Measurements from ENCODE around the gene SMIM27. TPM values are rescaled to one million over a fixed set of nuclear protein-coding genes. Genes with fewer than 3 reads are reported as not detected.
A peak's percentile ranks its signal among the peaks of the same experiment; 100 is the strongest.
"Not testable (repeated sequence)": the region's sequence is repeated elsewhere in the genome, so short reads cannot be mapped to it uniquely, and the experiment has no call there.

The SMIM27 gene
- total RNA-seq, 1 experiment from 2014 or later = 15.7 TPM

DNA sequence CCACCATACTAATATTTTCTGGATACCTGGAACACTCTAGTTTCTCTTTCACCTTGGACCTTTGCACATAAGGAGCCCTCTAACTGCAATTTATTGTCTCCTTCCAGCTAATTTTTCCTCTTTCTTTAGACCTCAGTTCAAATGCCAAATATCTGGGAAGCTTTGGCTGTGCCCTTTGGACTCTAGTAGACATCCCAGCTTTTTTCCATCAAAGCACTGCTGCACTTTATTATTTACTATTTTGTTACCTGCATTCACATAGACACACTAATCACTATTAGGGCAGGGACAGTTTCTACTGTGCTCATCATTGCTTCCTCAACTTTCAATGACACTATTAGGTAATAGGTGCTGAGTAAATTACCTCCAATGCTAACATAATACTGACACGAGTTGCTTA lies 28.2 kb upstream of the SMIM27 start:
- Histone ChIP-seq H3K4me1 (ENCODE audit: insufficient read depth, low read length) (no peaks in the 10 kb centered on the region), H3K4me2 (ENCODE audit: insufficient read depth, insufficient read length, low read length) (no peak overlapping the region), H2BK120ac (ENCODE audit: low read depth, low read length, poor library complexity, severe bottlenecking) (no peak overlapping the region), H2BK5ac (ENCODE audit: insufficient read length, low read length) (no peak overlapping the region), H3K9me3 (ENCODE audit: control insufficient read depth, low read depth, low read length) (peaks cover under 1% of the 10 kb centered on the region), H3K79me1 (ENCODE audit: insufficient read depth, low read depth, low read length, poor library complexity, severe bottlenecking) (no peaks in the 10 kb centered on the region), H3K9ac (ENCODE audit: extremely low read depth, insufficient read length, low read length) (no peak overlapping the region), H3T11ph (ENCODE audit: low read length) (no peak overlapping the region), H4K20me1 (ENCODE audit: control insufficient read depth, insufficient read depth, insufficient read length) (no peaks in the 10 kb centered on the region), H4K5ac (ENCODE audit: insufficient read length, low read depth, low read length) (no peak overlapping the region), H2AFZ (ENCODE audit: low read length) (no peak overlapping the region), H2AK5ac (ENCODE audit: insufficient read length, low read length) (no peak overlapping the region), H3K4ac (ENCODE audit: low read depth, low read length) (no peak overlapping the region), H2BK12ac (ENCODE audit: insufficient read length, low read depth, low read length) (no peak overlapping the region), H3K23ac (ENCODE audit: insufficient read length, low read depth, low read length) (no peak overlapping the region), H3K27me3 (ENCODE audit: insufficient read depth, low read length) (no peaks in the 10 kb centered on the region), H3K23me2 (ENCODE audit: insufficient read length, low read depth, low read length, poor library complexity, severe bottlenecking) (no peaks in the 10 kb centered on the region), H3K56ac (ENCODE audit: insufficient read length, low read depth, low read length) (no peak overlapping the region), H3K27ac (ENCODE audit: insufficient read length, low read depth, low read length) (no peak overlapping the region), H2BK15ac (ENCODE audit: low read depth, low read length) (no peak overlapping the region), H3K79me2 (ENCODE audit: insufficient read depth, low read length) (no peaks in the 10 kb centered on the region), H2BK20ac (ENCODE audit: low read depth, low read length, poor library complexity, severe bottlenecking) (no peak overlapping the region), H4K91ac (ENCODE audit: insufficient read length, low read depth, low read length) (no peak overlapping the region), H4K8ac (replicated peaks; ENCODE audit: insufficient read length, low read depth, low read length) (no peak overlapping the region), H3K14ac (ENCODE audit: insufficient read depth, low read length) (no peak overlapping the region), H3K18ac (ENCODE audit: insufficient read length, low read depth, low read length) (no peak overlapping the region)
- no peak for DNase-seq
- H3K27ac Mint-ChIP-seq = no peak overlapping the region
- no peak overlapping the region for H3K4me3 Mint-ChIP-seq
- TF ChIP-seq, protein P1, sequence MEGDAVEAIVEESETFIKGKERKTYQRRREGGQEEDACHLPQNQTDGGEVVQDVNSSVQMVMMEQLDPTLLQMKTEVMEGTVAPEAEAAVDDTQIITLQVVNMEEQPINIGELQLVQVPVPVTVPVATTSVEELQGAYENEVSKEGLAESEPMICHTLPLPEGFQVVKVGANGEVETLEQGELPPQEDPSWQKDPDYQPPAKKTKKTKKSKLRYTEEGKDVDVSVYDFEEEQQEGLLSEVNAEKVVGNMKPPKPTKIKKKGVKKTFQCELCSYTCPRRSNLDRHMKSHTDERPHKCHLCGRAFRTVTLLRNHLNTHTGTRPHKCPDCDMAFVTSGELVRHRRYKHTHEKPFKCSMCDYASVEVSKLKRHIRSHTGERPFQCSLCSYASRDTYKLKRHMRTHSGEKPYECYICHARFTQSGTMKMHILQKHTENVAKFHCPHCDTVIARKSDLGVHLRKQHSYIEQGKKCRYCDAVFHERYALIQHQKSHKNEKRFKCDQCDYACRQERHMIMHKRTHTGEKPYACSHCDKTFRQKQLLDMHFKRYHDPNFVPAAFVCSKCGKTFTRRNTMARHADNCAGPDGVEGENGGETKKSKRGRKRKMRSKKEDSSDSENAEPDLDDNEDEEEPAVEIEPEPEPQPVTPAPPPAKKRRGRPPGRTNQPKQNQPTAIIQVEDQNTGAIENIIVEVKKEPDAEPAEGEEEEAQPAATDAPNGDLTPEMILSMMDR (conservative IDR thresholded peaks at IDR 0.05) = no peak
- WGBS (ENCODE audit: extremely low coverage, insufficient read length, low lambda C conversion rate) = no CpG with 5 or more reads among the region's 1 CpG
- H3K9me3 Mint-ChIP-seq = peaks cover 10 to 24% of the 10 kb centered on the region in 2 experiments; a peak in 4 of 5 replicates
- H3K4me1 Mint-ChIP-seq = peaks cover 10 to 17% of the 10 kb centered on the region in 2 experiments
- no peaks in the 10 kb centered on the region for H3K27me3 Mint-ChIP-seq (ENCODE audit: low read depth)
- H3K36me3 Mint-ChIP-seq (ENCODE audit: insufficient read depth in 1 of 3, low read depth in 3 of 3) = peaks cover 12 to 25% (median 14%) of the 10 kb centered on the region in 3 experiments; a peak in 6 of 7 replicates

DNA sequence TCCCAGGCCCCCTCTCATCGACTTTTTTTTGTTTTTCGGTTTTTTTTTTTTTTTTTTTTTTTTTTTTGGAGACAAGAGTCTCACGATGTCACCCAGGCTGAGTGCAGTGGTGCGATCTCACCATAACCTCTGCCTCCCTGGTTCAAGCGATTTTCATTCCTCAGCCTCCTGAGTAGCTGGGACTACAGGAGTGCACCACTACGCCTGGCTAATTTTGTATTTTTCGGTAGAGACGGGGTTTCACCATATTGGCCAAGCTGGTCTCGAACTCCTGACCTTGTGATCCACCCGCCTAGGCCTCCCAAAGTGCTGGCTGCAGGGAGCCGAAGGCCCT lies 27.6 kb upstream of the SMIM27 start:
- H3K23me2 ChIP-seq (ENCODE audit: insufficient read length, low read depth, low read length, poor library complexity, severe bottlenecking); H2BK15ac ChIP-seq (ENCODE audit: low read depth, low read length); H3K23ac ChIP-seq (ENCODE audit: insufficient read length, low read depth, low read length); H4K5ac ChIP-seq (ENCODE audit: insufficient read length, low read depth, low read length); H3K27ac ChIP-seq (ENCODE audit: insufficient read length, low read depth, low read length); H3K14ac ChIP-seq (ENCODE audit: insufficient read depth, low read length); H3K4me1 ChIP-seq (ENCODE audit: insufficient read depth, low read length); H3K18ac ChIP-seq (ENCODE audit: insufficient read length, low read depth, low read length); H3K27me3 Mint-ChIP-seq (ENCODE audit: low read depth); H3K4ac ChIP-seq (ENCODE audit: low read depth, low read length); H2BK5ac ChIP-seq (ENCODE audit: insufficient read length, low read length); H3K4me2 ChIP-seq (ENCODE audit: insufficient read depth, insufficient read length, low read length); H3K56ac ChIP-seq (ENCODE audit: insufficient read length, low read depth, low read length); H4K20me1 ChIP-seq (ENCODE audit: control insufficient read depth, insufficient read depth, insufficient read length); H2AFZ ChIP-seq (ENCODE audit: low read length); H2BK20ac ChIP-seq (ENCODE audit: low read depth, low read length, poor library complexity, severe bottlenecking); H3K27me3 ChIP-seq (ENCODE audit: insufficient read depth, low read length); H4K8ac ChIP-seq (replicated peaks; ENCODE audit: insufficient read length, low read depth, low read length); H2BK12ac ChIP-seq (ENCODE audit: insufficient read length, low read depth, low read length); DNase-seq; H4K91ac ChIP-seq (ENCODE audit: insufficient read length, low read depth, low read length); H3T11ph ChIP-seq (ENCODE audit: low read length); H3K27ac Mint-ChIP-seq; H2BK120ac ChIP-seq (ENCODE audit: low read depth, low read length, poor library complexity, severe bottlenecking); H2AK5ac ChIP-seq (ENCODE audit: insufficient read length, low read length); H3K79me2 ChIP-seq (ENCODE audit: insufficient read depth, low read length); H3K9me3 ChIP-seq (ENCODE audit: control insufficient read depth, low read depth, low read length); H3K9ac ChIP-seq (ENCODE audit: extremely low read depth, insufficient read length, low read length); H3K79me1 ChIP-seq (ENCODE audit: insufficient read depth, low read depth, low read length, poor library complexity, severe bottlenecking): not testable (repeated sequence)
- peaks cover 12 to 25% (median 14%) of the 10 kb centered on the region in 3 experiments; a peak in 6 of 7 replicates for H3K36me3 Mint-ChIP-seq (ENCODE audit: insufficient read depth in 1 of 3, low read depth in 3 of 3)
- no CpG with 5 or more reads among the region's 11 CpGs for WGBS (ENCODE audit: extremely low coverage, insufficient read length, low lambda C conversion rate)
- H3K4me3 Mint-ChIP-seq = peak overlapping the region; percentile 25 to 39; a peak in 1 of 5 replicates
- H3K9me3 Mint-ChIP-seq = peaks cover 10 to 20% of the 10 kb centered on the region in 2 experiments; a peak in 4 of 5 replicates
- peaks cover 10 to 17% of the 10 kb centered on the region in 2 experiments for H3K4me1 Mint-ChIP-seq
